Esophagus mucosa (tissue), 1 donor: ENCODE data around the gene GDAP2. TPM values are rescaled to one million over a fixed set of nuclear protein-coding genes. Genes with fewer than 3 reads are reported as not detected.
"Not testable (repeated sequence)": the region's sequence is repeated elsewhere in the genome, so short reads cannot be mapped to it uniquely, and the experiment has no call there.

Experiments used
- ATAC-seq: fragments of 200-7000 bp; cut with Tn5 transposase; one replicate; pipeline ENCODE4 v1.9.1; 2020
- total RNA-seq: library from RNA; stranded (reverse); gene quantifications from one replicate; pipeline ENCODE4 v1.2.4, GENCODE V29; 2023
- donor health status: DM: yes; HTN: yes; CAD: no.

Gene GDAP2
- total RNA-seq, 1 donor from 2014 or later: 17.4 TPM

DNA sequence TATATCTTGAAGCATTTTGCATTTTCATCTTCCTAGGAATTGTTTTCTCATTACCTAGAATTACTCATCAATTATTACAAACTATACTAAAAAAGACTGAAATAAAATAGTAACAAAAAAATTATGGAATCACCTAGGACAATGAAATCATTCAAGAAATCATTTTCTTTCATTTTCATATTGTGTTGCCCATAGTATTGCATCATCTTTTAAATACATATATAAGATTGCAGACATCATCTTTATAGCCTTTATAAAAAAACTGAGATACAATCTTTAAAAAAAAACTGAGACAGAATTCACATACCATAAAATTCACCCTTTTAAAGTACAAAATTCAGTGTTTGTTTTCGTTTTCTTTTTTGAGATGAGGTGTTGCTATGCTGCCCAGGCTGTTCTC lies 29.6 kb downstream of the GDAP2 start:
- ATAC-seq: no peak

GRCh38 chr1:117897551-117897950 lies 31.9 kb downstream of the GDAP2 start:
- no peak for ATAC-seq

GRCh38 chr1:117895482-117896114 lies 33.8 kb downstream of the GDAP2 start:
- peak; percentile 51 for ATAC-seq

DNA sequence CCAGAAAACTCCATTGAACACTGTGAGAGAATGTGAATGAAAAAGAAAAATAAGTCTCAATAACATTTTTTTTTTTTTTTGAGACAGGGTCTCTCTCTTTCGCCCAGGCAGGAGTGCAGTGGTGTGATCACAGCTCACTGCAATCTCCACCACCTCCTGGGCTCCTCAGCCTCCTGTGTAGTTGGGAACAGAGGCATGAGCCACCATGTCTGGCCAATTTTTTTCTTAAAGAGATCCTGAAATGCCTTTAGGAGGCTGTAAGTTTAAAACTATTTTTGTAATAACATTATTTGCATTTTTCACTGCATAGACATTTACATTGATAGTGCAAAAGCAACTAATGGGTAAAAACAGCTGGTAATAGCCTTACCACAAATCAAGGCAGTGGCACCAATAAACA lies 35.3 kb downstream of the GDAP2 start:
- no peak for ATAC-seq

- no peak for ATAC-seq
Observed at GRCh38 chr1:117892512-117892911, 36.9 kb downstream of the GDAP2 start.

GRCh38 chr1:117890452-117890851 lies 39.0 kb downstream of the GDAP2 start:
- no peak for ATAC-seq

DNA sequence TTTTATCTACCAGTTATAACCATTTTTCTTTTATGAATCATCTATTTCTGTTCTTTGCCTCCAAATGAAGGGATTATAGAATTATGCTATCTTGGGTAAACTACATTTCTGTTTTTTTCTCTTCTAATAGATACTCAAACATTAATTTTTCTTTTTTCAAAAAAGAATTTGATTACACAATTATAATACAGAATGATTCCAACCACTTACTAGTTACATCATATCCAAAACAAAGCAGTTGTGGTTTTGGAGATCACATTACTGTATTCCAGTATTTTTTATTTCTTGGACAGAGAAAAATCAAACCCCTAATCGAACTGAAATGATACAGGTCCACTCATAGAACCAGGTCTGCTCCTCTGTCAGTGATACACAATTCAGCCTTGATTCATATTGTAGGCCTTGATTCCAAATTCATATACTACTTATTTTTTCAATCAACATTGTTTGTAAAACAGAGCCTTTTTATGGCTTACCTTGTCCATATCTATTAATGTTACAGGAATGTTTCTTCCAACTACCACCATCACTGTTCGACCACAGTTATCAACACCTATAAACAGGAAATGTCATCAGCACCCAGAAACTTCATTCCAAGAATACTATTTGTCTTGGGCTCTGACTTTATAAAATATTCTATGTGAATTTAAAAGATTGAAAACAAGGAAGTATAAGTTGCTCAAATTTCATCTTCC lies 43.2 kb downstream of the GDAP2 start:
- no peak for ATAC-seq

DNA sequence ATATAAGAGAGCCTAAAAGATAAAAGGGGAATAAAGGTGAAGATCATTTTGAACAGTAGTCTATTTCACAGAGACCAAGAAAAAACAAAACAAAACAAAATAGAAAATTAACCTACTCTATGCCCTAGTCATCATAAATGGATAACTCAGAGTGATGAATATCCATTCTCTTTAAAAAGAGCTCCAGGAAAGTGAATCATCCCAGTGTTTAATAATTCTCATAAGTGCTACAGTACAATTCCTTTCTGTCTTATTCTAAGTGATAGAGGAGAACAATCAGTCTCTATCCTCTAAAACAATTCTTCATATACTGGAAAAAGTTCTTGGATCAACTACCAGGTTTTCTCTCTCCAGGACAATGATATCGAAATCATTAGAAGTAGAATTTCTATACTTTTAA lies 45.8 kb downstream of the GDAP2 start:
- no peak for ATAC-seq

DNA sequence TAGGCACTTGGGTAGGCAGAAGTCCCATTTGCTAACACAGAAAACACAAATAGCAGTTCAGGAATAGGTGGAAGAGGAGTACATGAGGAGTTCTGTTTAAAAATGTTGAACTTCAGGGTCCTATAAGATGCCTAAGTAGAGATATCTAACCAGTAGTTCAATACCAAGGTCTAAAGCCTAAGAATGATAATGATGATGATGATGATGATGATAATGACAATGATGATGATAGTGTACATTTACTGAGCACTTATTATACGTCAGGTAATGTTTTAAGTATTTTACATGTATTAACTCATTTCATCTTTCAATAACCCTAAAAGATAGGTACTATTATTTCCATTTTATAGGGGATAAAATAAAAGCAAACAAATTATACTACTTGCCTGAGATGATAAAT lies 50.1 kb downstream of the GDAP2 start:
- ATAC-seq: no peak

DNA sequence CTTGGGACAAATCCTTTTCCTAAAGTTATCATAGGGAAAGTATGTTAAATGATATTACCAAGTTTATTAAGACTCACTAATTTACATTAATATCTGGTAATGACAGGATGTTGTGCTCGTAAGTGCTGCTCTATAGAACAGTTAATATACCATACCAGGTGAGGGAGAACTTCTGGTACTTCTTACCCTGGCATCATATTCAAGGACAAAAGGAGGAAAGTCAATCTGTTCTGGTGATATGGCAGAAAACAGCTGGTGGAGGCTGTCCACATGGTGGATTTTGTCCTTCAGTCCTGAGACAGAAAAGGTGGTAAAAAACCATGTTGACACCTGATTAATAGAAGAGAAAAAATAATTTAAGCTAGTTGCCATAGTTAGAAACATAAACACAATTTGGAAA lies 51.6 kb downstream of the GDAP2 start:
- ATAC-seq: no peak

GRCh38 chr1:117871013-117871412 lies 58.4 kb downstream of the GDAP2 start:
- no peak for ATAC-seq

DNA sequence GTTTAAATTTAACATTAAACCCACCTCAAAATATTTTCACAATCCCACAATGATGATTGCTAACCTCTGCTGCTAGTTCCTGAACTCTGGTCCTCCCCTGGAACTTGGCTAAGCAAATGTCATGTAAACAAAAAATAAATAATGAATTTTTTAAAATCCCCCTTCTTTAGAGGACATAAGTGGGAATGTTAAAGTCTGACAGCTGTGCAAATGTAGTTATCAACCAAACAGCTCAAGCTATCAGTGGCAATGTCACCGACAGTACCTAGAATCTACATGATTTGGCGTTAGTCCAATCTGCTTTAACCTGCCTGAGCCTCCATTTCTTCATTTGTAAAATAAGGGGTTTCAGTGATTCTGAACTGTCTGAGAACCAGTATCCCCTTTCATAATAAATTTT lies 67.7 kb downstream of the GDAP2 start:
- no peak for ATAC-seq

DNA sequence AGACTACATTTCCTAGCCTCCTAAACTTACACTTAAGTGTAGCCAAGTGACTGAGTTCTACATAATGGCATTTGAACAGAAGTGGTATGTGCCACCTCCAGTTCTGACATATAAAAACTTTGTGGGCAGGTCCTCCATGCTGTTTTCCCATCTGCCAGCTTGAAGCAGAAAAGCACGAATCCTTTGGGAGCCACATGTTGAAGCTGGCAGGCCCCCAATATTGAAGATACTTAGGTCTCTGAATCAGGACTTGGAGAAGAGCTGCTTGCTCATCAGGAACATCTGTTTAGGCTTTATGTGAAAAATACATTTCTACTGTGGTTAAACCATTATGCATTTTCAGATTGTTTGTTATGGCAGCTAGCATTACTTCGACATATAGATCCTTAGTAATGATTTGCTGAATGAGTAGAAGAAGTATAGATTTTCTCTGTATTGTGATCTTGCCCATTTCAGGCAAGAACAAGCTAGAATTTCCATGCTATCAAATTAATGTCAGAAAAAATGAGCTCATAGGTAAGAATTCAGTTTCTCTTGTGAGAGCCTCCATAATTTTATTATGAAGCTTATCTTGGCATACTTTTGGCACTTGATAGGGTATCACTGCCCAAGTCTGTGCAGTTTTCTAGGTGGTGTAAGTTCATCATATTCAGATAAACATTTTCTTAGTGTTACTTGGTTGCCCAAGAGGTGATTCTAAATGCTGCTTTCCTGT lies 68.4 kb downstream of the GDAP2 start:
- no peak for ATAC-seq

GRCh38 chr1:117859901-117860300 lies 69.5 kb downstream of the GDAP2 start:
- ATAC-seq: no peak

DNA sequence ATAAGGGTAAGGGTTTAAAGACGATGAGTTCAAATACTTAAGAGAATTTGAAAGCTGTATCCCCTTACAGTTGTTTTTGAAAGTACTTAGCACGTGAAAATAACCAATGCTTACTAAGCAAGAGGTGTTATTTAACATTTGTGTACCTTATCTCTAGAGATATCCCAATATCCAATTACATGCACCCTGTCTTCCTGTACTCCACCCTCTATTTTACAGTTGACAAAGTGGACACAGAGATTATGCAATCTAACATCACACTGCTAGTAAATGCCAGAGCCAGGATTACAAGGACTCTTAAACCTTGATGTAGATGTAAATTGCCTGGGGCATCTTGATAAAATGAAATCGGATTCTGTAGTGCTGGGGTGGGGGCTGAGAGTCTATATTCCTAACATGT lies 72.0 kb downstream of the GDAP2 start:
- no peak for ATAC-seq

- no peak for ATAC-seq
Observed at GRCh38 chr1:117852853-117853553, 76.4 kb downstream of the GDAP2 start.

- no peak for ATAC-seq
Observed at GRCh38 chr1:117851687-117852086, 77.7 kb downstream of the GDAP2 start.

DNA sequence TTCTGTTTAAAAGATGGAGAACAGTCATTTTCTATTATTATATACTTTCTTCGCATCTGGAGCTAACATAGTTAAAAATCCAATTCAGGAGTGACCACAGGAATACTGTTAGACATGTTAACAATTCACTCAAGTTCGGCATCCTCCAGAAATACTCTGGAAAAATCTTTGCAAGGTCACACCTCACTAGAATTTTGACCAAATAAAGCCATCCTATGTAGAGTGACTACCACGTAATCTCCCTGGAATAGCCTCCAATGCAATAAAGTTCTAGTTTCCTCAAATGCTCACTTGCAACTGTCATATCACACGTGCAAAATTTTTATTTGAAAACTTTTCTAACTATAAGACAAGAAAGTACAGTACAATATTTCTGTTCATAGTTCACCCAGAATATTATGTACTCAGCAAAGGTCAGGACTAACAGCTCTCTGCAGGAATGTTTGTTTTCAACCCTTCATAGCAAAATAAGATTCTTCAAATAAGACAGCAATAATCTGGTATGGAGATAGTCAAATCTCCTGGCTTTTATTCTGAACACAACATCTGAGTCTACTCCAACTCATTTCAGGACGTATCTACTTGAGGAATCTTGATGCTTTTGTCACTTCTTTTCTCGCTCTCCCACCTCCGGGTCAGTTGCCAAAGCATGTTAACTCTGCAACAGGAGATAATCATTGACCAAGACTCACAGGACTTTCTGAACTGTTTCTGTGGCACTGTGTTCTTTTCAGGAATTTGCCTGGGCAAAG lies 82.6 kb downstream of the GDAP2 start:
- ATAC-seq: no peak

DNA sequence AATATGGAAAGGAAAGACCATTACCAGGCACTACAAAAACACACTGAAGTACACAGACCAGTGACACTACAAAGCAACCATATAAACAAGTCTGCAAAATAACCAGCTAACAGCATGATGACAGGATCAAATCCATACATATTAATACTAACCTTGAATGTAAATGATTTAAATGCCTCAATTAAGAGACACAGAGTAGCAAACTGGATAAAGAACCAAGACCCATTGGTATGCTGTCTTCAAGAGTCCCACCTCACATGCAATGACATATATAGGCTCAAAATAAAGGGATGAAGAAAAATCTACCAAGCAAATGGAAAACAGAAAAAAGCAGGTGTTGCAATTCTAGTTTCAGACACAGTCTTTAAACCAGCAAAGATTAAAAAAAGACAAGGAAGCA lies 84.9 kb downstream of the GDAP2 start:
- ATAC-seq: not testable (repeated sequence)

DNA sequence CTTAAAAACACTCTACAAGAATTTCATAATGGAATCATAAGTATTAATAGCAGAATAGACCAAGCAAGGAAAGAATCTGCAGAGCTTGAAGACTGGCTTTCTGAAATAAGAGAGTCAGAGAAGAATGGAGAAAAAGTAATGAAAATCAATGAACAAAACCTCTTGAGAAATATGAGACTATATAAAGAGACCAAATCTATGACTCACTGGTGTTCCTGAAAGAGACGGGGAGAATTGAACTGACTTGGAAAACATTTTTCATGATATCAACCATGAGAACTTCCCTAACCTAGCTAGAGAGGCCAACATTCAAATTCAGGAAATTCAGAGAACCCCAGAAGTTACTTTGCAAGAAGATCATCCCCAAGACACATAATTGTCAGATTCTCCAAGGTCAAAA lies 85.6 kb downstream of the GDAP2 start:
- no peak for ATAC-seq

GRCh38 chr1:117842408-117843170 lies 86.8 kb downstream of the GDAP2 start:
- ATAC-seq: peak; percentile 69
